Colon (tissue), 2 donors: ENCODE data around the gene GPX6.
"Not testable (repeated sequence)": the region's sequence is repeated elsewhere in the genome, so short reads cannot be mapped to it uniquely, and the experiment has no call there.

Source experiments
- FAIRE-seq: peaks from 2 replicates; lab custom pipeline; 2012; peaks lifted over from hg19 to GRCh38; lab: Jason Lieb, UNC
- donor health status: control.
- donor health status: control.

The GPX6 gene

GRCh38 chr6:28515676-28516075, at the start of gene GPX6:
Gene GPX6 (minus strand): TSS chr6:28515793. CDS start chr6:28515743, 50 bp downstream.
- no peak for FAIRE-seq

GRCh38 chr6:28563430-28564095, 48.0 kb upstream of the GPX6 start:
- FAIRE-seq: no peak

- FAIRE-seq: no peak
Observed at GRCh38 chr6:28558629-28559028, 43.0 kb upstream of the GPX6 start.

GRCh38 chr6:28555136-28555535, 39.5 kb upstream of the GPX6 start:
- no peak for FAIRE-seq

GRCh38 chr6:28553986-28554881, 38.6 kb upstream of the GPX6 start:
- FAIRE-seq: no peak

GRCh38 chr6:28553384-28553985, 37.9 kb upstream of the GPX6 start:
- no peak for FAIRE-seq

- no peak for FAIRE-seq
Observed at GRCh38 chr6:28551891-28552666, 36.5 kb upstream of the GPX6 start.

GRCh38 chr6:28547003-28547402, 31.4 kb upstream of the GPX6 start:
- FAIRE-seq: not testable (repeated sequence)

- FAIRE-seq: no peak
Observed at GRCh38 chr6:28545955-28546354, 30.4 kb upstream of the GPX6 start.

- FAIRE-seq: no peak
Observed at GRCh38 chr6:28543651-28544610, 28.3 kb upstream of the GPX6 start.

GRCh38 chr6:28542440-28543296, 27.1 kb upstream of the GPX6 start:
- FAIRE-seq: no peak

- FAIRE-seq: no peak
Observed at GRCh38 chr6:28541996-28542395, 26.4 kb upstream of the GPX6 start.

GRCh38 chr6:28537509-28538140, 22.0 kb upstream of the GPX6 start:
- FAIRE-seq: no peak

- FAIRE-seq: no peak
Observed at GRCh38 chr6:28537065-28537464, 21.5 kb upstream of the GPX6 start.

- no peak for FAIRE-seq
Observed at GRCh38 chr6:28534875-28535274, 19.3 kb upstream of the GPX6 start.

- no peak for FAIRE-seq
Observed at GRCh38 chr6:28534306-28534705, 18.7 kb upstream of the GPX6 start.

GRCh38 chr6:28531479-28532128, 16.0 kb upstream of the GPX6 start:
- FAIRE-seq: no peak

- FAIRE-seq: no peak
Observed at GRCh38 chr6:28530777-28531176, 15.2 kb upstream of the GPX6 start.

- no peak for FAIRE-seq
Observed at GRCh38 chr6:28525496-28526039, 10.0 kb upstream of the GPX6 start, which contains the start of gene GPX5. Gene GPX5 (plus strand): TSS chr6:28525881. CDS start chr6:28526014, 133 bp downstream.
